Kasumi-1 (cell line): ENCODE measurements around the gene SETD6.

Experiments
- DNase-seq, 2 experiments: peaks; one replicate each; lab custom pipeline; 2025; lab: John Stamatoyannopoulos, UW

The SETD6 gene

DNA sequence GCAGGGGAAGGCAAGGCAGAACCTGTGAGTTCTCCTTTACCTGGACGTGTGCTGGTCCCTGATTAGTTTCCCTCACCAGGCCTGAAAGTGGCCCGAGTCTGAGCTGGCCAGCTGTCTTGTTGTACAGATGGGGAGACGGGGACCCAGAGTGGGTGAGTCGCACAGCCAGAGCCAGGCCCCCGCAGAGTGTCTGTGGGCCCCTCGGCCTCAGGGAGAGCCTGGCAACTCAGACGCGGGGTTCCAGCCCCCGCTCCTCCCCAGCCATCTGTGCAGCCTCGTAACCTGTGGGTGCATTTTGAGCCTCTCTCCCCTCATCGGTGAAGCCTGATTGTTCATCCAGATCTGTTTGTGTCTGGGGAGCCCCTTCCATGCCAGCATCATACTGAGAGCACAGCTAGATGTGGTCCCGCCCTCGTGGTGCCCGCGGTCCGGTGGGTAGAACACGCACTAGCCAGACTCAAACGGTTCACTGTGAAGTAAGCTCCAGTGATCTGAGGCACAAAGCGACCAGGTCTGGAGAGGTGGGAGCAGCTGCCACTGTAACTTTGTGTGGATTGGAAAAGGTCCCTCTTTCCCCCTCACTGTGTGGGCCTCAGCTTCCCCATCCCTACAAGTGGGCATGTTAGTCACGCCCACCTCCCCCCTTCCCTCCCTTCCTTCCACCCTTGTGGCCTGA lies 21.4 kb upstream of the SETD6 start:
- DNase-seq: no peak

DNA sequence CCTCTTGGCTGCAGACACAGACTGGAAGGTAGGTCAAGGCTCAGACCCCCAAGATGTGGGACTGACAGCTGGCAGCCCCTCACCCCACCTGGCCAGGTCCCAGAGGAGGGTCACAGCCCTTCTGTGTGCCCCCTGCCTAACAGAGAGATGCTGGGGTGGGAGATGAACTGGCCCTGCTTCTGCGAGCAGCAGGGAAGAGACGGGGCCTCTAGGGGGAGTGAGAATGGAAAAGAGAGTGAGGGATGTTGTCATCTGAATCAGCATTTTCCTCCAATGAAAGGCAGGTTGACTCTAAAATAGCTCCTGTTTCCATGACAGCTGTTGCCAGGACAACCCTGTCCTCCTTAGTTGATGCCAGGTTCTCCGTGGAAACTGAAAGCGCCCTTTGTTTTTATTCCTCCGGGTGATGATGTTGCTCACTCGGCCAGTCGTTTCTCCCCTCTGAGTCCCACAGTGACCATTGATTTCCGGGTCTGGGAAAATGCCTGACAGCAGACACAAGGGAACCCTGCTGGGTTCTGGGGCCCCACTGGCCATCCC lies 20.3 kb upstream of the SETD6 start:
- DNase-seq: peak; percentile 52 to 63

DNA sequence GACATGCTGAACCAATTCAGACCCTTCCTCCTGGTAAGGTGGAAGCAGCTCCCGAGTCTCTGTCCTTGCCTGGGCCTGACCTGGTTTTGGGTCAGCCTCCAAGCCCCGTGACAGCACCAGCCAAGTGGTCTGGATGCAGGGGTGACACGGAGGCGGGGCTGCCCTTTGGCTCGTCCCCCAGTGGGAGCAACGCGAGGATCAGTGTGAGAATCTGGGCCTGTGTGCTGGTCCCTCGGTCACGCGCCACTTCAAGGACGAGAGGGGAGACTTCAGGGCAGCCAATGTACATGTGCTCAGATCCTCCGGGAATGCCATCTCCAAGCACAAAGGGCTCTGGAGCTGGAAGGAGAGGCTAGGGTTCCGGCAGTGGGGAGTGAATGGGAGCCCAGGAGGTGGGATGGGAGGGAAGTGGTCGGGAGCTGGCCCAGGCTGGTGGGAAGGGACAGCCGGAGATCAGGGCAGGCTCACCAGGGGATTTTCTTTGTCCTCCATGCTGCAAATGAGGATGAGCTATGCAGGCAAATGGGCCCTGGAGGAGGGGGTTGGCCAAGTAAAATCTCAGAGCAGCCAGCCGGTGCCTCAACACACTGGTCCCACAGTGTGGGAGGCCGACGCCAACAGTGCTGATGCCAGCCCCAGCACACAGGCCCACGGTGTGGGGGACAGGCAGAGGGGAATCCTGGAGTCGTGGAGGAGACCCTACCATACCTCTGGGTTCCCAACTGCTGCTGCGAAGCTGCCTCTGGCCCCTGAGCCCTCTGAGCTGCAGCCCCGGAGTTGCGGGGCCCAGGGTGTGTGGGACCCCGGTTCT lies 19.6 kb upstream of the SETD6 start:
- DNase-seq: no peak

DNA sequence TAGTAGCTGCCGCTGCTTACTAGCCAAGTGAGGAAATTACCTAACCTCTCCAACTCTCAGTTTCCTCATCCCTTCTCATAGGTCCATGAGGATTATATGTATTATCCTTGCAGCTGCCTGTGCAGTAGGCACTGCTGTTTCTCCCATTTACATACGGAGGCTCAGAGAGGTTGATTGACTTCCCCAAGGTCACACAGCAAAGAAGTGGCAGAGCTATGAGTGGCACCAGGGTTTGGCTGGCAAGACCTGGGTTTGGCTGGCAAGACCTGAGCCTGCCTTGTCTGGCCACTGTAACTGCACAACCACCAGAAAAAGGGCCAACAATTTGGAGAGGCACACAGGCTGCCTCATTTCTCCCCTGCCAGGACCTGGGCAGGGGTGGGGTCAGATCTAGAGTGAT lies 17.8 kb upstream of the SETD6 start:
- no peak for DNase-seq

DNA sequence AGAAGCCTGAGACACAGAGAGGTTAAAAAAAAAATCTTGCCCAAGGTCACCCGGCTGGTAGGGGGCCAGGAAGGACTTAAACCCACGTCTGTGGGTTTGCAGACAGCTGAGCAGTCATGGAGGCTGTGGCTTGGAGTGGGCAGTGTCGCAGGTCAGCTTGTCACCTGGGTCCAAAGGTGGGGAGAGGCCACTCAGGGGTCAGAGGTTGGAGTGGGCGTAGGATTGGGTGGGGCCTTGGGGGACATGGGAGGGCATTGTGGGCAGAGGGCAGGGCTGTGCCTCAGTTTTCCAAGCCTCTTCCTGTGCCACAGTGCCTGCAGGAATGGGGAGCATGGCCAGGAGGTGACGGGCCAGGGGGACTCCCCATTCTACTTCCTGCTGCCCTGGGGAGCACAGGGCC lies 17.4 kb upstream of the SETD6 start:
- DNase-seq: no peak

DNA sequence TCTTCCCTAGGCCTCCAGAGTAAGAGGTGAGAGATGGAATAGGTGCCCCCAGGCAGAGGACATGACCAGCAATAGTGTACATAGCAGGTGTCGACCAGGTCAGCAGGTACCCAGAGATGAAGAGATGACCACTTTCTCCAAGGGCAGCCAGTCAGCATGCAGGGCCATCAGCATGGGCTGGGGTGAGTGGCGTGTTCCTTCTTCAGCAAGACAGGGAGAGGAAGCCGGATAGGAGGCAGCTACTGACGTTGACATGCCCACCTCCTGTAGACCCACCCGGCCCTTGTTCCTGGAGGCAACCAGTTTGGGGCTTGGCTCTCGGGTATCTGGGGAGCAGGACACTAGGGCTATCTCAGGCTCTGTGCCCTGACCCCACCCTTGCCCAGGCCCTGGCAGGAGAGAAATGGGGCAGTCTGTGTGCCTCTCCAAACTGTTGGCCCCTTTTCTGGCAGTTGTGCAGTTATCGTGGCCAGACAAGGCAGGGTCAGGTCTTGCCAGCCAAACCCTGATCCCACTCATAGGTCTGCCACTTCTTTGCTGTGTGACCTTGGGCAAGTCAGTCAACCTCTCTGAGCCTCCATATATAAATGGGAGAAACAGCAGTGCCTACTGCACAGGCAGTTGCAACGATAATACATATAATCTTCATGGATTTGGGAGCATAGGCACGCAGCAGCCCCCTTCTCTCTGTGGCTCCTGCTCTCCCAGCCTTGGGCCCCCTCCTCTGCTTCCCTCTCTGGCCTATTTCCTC lies 16.8 kb upstream of the SETD6 start:
- no peak for DNase-seq

DNA sequence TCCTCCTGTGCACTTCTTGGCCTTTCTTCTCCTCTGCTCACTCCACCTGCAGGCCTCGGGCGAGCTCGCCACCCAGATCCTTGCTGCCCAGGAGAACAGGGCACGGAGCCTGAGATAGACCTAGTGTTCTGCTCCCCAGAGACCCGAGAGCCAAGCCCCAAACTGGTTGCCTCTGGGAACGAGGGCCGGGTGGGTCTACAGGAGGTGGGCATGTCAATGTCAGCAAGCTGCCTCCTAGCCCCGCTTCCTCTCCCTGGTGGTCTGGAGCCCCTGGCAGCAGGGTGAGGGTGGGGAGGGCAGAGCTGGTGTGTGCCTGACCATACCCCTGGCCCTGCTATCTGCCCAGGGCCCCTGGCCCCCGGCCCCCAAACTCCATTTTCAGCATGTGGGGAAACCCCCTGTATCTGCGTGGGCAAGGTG lies 16.2 kb upstream of the SETD6 start:
- DNase-seq: no peak

DNA sequence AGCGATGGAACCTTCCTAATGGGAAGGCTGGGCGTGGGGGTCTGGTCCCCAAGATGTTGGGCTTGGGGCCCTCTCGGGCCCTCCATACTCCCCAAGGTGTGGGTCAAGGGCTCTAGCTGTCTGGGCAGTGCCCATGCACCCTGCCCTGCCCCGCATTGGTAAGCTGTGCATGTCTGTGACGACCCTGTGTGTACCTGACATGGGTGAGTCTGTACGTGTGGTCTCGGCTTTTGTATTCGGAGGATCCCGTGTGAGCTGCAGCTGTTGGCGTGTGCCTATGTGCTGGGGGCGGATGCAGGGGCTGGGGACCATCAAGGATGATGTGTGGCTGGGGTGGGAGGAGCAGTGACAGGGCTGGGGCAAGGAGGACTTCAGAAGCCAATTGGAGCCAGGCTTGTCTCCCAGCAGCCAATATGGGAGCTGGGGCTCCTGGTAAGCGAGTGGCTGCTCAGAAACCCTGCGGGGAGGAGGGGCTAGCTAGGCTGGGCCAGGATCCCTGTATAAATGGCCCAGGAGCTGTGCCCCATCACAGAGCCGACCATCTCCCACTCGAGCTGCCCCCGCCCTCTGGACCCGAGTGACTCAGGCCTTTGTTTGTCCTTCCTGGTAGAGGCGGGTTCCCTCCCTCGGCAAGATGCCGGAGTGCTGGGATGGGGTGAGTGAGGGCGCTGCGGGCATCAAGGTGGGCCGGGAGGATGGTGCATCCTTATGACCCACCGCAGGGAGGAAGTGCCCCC lies 15.5 kb upstream of the SETD6 start, which contains the start of gene NDRG4:
NDRG4 (plus strand) TSS at position 529 of the 737 bp plus-strand sequence; CDS start at position 635, 106 bp downstream.
- DNase-seq: peak in 1 of 2 experiments; percentile 10

DNA sequence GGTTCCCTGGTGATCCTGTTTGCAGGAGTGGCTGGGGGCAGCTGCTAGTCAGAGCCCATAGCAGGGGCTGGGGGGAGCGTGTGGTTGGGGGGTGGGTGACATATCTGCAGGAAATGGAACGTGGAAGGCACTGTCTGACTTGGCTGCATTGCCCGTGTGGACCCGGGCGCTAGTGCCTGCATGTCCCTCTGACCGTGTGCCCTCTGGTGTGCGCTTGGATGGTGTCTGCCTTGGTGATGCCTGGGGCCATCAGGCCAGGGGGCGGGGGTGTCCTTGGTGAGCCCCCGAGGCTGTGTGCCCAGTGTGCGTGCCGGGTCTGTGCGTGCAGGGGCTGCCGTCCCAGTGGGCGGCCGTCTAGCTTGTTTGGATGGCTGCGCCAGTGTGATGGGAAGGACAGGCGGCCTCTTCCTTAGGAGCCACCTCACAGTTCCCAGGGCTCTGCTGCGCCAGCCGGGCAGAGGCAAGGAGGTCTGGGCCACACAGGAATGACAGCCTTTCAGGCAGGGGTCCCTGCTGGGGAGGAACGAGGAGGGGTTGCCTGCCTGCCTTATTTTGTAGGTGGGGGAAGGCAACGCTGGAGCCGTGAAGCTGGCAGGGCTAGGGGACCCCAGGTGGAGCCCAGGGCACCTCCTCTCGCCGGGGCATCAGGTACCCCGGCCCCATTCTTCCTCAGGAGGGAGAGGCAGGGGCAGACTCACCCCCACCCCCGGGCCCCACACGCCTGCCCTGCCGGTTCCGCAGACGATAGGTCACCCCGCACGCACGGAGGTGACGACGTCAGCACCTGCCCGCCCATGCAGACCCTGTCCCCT lies 14.7 kb upstream of the SETD6 start:
- DNase-seq: no peak

DNA sequence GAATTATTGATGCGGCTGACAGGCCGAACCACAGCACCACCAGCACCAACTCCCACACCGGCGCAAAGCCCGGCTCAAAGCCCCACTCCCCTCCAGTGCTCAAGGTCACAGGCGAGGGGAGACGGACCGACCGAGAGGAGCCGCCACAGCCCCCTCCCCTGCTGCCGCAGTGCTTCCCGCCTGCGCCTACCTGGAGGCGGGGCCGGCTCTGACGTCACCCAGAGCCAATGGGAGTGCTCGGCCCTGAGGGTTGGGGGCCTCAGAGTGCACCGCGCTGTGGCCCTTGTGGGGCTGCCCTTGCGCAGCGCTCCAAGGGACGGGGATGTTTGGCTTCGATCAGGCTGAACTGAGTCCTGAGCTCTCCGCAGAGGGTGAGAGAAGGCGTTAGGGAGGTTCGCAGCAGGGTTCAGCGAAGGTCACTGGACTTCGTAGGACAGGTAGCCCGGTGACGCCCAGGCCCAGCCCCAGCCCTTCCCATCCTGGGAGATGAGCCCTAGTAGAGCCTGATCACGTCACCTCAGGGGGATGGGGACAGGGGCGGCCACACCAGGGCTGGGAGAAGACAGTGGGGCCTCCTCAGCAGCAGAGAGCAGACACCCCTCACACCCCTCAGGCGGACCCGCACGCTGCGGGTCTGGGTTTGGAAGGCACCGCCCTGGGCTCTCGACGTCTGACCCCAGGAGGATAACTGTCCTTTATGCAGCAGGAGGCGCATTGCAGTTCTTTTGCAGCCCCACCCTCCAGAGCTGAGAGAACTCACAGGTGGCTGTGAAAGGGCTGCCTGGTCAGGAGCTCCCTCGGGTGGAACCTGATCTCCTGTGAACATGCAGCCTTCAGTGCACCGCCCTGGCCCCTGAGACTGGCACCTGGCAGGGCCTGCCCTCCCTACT lies 13.8 kb upstream of the SETD6 start:
- DNase-seq: no peak

DNA sequence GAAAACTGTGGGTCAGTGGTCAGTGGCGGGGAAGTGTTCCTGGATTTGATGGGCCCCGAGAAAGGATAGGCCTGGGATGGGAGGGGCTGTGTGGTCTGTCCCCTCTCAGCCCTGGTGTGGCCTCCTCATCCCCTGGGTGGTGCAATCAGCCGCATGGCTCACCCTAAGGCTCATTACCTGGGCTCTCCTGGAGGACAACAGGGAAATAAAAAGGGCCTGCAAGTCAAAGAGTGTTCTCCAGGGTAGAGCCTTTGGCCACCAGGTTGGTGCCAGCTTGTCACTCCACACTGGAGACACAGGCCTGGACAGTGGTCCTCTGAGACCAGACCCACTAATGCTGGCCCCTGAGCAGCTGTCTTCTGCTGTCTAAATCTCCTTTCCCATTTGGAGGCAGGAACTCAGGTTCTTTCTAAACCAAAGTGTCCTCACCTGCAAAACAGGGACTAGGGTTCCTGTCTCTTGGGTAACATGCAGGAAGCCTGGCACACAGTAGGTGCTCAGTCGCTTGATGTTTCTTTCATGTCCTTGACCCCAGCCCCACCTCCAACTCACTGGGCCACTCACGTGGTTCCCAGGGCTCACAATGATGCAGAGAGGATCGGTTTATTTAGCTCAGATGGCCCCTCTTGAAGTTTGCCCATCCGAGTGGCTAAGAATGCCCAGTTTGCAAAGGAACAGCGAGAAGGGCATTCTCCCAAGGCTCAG lies 12.9 kb upstream of the SETD6 start:
- DNase-seq: no peak

DNA sequence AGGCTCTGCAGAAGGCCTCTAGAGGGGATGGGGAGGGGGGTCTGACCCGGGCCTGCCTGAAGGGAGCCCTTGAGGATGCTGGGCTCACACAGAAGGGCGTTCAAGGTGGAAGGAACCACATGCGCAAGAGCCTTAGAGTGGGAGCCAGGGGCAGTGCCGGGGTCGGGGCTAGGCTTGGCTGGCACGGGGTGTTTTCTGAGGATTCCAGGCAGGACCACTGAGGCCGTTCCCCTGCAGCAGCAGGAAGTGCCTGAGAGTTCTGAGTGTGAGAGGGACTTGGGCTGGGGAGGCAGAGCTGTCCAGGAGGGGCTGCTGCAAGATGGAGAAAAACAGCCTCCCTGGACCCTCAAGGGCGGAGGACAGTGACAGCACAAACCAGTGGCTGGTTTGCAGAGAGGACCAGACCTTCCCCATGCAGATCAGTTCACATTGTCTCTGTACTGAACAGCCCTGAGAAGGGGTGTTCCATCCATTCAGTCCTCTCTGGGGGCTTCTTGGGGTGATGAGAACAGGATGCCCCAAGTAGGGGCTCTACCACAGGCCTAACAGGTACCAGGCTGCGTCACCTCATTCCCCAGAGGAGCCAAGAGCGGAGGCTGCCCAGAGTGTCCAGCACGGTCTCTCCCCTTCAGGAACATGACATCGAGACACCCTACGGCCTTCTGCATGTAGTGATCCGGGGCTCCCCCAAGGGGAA lies 12.0 kb upstream of the SETD6 start:
- DNase-seq: no peak

DNA sequence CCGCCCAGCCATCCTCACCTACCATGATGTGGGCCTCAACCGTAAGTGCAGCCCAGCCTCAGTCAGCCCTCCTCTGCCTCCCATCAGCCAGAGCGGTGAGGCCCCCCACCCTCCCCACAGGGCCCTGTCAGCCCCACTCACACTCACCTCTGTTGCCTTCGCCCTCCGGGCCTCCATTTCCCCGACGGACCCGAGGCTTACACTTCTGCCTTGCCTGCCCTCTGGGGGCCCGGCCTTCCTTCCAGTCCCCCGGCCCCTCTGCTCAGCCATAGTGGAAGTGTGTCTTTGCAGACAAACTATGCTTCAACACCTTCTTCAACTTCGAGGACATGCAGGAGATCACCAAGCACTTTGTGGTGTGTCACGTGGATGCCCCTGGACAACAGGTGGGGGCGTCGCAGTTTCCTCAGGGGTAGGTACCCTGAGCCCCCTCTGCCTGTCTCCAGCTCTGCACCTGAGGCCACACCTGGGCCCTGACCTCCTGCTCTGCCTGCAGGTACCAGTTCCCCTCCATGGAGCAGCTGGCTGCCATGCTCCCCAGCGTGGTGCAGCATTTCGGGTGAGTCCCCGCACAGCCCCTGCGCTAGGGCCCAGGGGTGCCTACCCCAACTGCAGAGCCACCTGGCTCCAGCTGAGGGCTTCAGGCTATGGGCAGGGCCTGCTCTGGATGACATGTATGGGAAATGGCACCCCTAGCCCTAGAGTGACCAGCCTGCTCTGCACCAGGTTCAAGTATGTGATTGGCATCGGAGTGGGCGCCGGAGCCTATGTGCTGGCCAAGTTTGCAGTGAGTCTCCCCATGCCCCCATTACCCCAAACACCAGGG lies 11.2 kb upstream of the SETD6 start:
- no peak for DNase-seq

DNA sequence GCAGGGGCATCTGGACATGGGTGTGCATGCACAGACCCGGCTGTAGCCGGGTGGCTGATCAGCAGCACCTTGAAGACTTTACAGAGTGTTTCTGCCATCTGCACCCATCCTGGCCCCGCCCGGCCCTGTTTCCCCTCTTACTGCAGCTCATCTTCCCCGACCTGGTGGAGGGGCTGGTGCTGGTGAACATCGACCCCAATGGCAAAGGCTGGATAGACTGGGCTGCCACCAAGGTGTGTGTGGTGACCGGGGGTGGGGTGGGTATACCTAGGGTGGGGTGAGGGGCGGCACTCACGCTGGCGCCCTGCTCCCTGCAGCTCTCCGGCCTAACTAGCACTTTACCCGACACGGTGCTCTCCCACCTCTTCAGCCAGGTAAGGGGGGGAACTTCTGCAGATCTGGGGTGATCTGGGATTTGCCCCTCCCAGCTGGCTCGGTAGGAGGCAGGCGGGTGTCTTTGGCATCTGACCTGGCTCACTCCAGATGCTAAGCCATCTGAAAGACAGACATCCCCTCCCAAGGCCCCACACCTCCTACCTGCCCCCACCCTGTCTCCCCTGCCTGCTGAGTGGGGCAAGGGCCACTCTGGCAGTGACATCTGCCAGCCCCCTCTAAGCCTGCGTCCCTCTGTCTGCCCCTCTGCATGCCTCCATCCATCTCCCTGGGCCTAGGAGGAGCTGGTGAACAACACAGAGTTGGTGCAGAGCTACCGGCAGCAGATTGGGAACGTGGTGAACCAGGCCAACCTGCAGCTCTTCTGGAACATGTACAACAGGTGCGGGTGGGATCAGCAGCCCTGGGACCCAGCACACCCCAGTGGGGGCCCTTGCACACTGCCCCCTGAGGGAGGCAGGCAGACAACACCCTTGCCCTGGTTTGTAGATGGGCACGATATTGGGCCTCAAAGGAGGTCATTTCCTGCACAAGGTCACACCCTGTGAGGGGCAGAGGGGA lies 8.8 kb upstream of the SETD6 start:
- no peak for DNase-seq

DNA sequence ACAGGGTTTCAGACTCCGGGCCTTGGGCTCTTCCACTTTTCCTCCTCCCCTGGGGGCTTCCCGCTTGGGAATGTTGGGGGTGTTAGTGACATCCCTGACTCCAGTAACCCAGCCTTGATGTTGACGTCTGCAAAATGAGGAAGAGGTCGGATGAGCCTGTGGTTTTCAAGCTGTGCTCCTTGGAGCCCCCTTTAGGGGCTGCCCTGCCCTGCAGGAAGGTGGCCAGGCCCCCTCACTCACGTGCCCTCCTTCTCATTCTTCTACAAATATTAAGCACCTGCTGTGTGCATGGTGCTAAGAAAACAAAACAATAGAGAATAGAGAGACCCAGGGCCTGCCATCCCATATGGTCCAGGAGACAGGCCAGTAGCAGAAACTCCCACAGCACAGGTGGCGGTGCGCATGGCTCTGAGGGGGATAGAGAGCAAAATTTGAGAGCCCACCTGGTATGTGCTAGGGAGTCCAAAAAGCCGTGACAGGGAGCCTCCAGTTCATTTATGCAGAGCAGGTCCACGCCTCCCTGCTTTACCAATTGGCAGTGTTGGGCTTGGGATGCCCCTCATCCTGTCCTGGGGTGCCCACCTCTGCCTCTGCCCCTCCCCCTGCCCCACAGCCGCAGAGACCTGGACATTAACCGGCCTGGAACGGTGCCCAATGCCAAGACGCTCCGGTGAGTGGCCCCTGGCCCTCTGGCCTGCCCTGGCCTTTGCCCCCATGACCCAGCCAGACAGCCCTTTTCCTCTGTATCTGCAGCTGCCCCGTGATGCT lies 7.9 kb upstream of the SETD6 start:
- DNase-seq: peak; percentile 76 to 82
